GM21737 (cell line): ENCODE results near the gene CARMIL1.

Experiments
- ATAC-seq: cut with Tn5 transposase; IDR thresholded peaks from one replicate; pipeline ENCODE4 v1.9.1; 2021; ENCODE audit warnings: mild to moderate bottlenecking, moderate library complexity; ENCODE audit not compliant: unreplicated experiment

The CARMIL1 gene

GRCh38 chr6:25307805-25308494 lies 28.8 kb downstream of the CARMIL1 start:
- ATAC-seq = no peak

GRCh38 chr6:25309886-25310285 lies 30.7 kb downstream of the CARMIL1 start:
- no peak for ATAC-seq

- ATAC-seq = no peak
Measured at GRCh38 chr6:25311331-25311840, 32.2 kb downstream of the CARMIL1 start.

GRCh38 chr6:25312034-25312620 lies 33.0 kb downstream of the CARMIL1 start:
- ATAC-seq = no peak

GRCh38 chr6:25312703-25313102 lies 33.5 kb downstream of the CARMIL1 start:
- no peak for ATAC-seq

- no peak for ATAC-seq
Measured at GRCh38 chr6:25314509-25315175, 35.5 kb downstream of the CARMIL1 start.

- no peak for ATAC-seq
Measured at GRCh38 chr6:25315194-25316177, 36.3 kb downstream of the CARMIL1 start.

GRCh38 chr6:25316626-25317025 lies 37.5 kb downstream of the CARMIL1 start:
- ATAC-seq = no peak

GRCh38 chr6:25318589-25318988 lies 39.4 kb downstream of the CARMIL1 start:
- ATAC-seq = no peak

- no peak for ATAC-seq
Measured at GRCh38 chr6:25320459-25320858, 41.3 kb downstream of the CARMIL1 start.

- no peak for ATAC-seq
Measured at GRCh38 chr6:25322692-25323091, 43.5 kb downstream of the CARMIL1 start.

GRCh38 chr6:25324066-25324762 lies 45.0 kb downstream of the CARMIL1 start:
- no peak for ATAC-seq

GRCh38 chr6:25326126-25326525 lies 47.0 kb downstream of the CARMIL1 start:
- ATAC-seq = no peak

- ATAC-seq = no peak
Measured at GRCh38 chr6:25326960-25327359, 47.8 kb downstream of the CARMIL1 start.

- no peak for ATAC-seq
Measured at GRCh38 chr6:25327432-25327831, 48.3 kb downstream of the CARMIL1 start.

- no peak for ATAC-seq
Measured at GRCh38 chr6:25329161-25329817, 50.1 kb downstream of the CARMIL1 start.

- ATAC-seq = no peak
Measured at GRCh38 chr6:25329982-25330381, 50.8 kb downstream of the CARMIL1 start.

- ATAC-seq = no peak
Measured at GRCh38 chr6:25330796-25331685, 51.9 kb downstream of the CARMIL1 start.

GRCh38 chr6:25332165-25332564 lies 53.0 kb downstream of the CARMIL1 start:
- ATAC-seq = no peak
